RWPE2 (cell line): ENCODE results near the gene SLC25A21.
A peak's percentile ranks its signal among the peaks of the same experiment; 100 is the strongest.

Experiments used
- ATAC-seq: fragments of 200-7000 bp; cut with Tn5 transposase; 3 replicates; pipeline ENCODE4 v1.9.1; 2021; ENCODE audit warnings: low read depth
- DNase-seq: peaks from one replicate; pipeline ENCODE4 v3.0.0-alpha.2; 2020; ENCODE audit warnings: low spot score
- H3K27ac ChIP-seq: fragments of 450-650 bp; 2 replicates; pipeline ENCODE4 v1.5.1; 2017; ENCODE audit warnings: mild to moderate bottlenecking; ENCODE audit not compliant: poor library complexity, severe bottlenecking
- H3K27me3 ChIP-seq: fragments of 250-450 bp; sonication (Bioruptor Pico); 2 replicates; pipeline ENCODE4 v1.5.1; 2021; ENCODE audit warnings: mild to moderate bottlenecking, moderate library complexity; ENCODE audit not compliant: insufficient read depth, poor library complexity, severe bottlenecking
- H3K36me3 ChIP-seq: fragments of 250-450 bp; sonication (Bioruptor Pico); 2 replicates; pipeline ENCODE4 v1.5.1; 2020; ENCODE audit warnings: low read depth, mild to moderate bottlenecking, moderate library complexity
- H3K4me1 ChIP-seq: fragments of 250-450 bp; sonication (Bioruptor Pico); 2 replicates; pipeline ENCODE4 v1.5.1; 2021; ENCODE audit warnings: mild to moderate bottlenecking, moderate library complexity; ENCODE audit not compliant: insufficient read depth, poor library complexity, severe bottlenecking
- H3K4me3 ChIP-seq: fragments of 250-450 bp; sonication (Bioruptor Pico); 2 replicates; pipeline ENCODE4 v1.5.1; 2021; ENCODE audit warnings: mild to moderate bottlenecking, moderate library complexity; ENCODE audit not compliant: severe bottlenecking
- H3K9me3 ChIP-seq: fragments of 250-450 bp; sonication (Bioruptor Pico); 2 replicates; pipeline ENCODE4 v1.5.1; 2021; ENCODE audit warnings: mild to moderate bottlenecking, moderate library complexity; ENCODE audit not compliant: severe bottlenecking
- CTCF ChIP-seq: fragments of 450-650 bp; IDR thresholded peaks from one replicate; pipeline ENCODE4 v1.5.1; 2017; ENCODE audit warnings: mild to moderate bottlenecking, moderate library complexity; ENCODE audit not compliant: poor library complexity, severe bottlenecking

Gene SLC25A21

GRCh38 chr14:36805131-36805559, 367.3 kb downstream of the SLC25A21 start:
- no peak overlapping the region for H3K27ac ChIP-seq
- H3K27me3 ChIP-seq = no peaks in the 10 kb centered on the region
- H3K4me1 ChIP-seq = no peaks in the 10 kb centered on the region
- DNase-seq (no peak), ATAC-seq (no peak)
- H3K4me3 ChIP-seq = no peak overlapping the region
- no peaks in the 10 kb centered on the region for H3K9me3 ChIP-seq
- TF ChIP-seq CTCF = no peak
- H3K36me3 ChIP-seq = no peaks in the 10 kb centered on the region

GRCh38 chr14:36797634-36798033, 374.8 kb downstream of the SLC25A21 start:
- no peaks in the 10 kb centered on the region for H3K4me1 ChIP-seq
- no peak for ATAC-seq

GRCh38 chr14:36791402-36791801, 381.0 kb downstream of the SLC25A21 start:
- Histone ChIP-seq H3K36me3 (no peaks in the 10 kb centered on the region), H3K27ac (no peak overlapping the region), H3K4me3 (no peak overlapping the region), H3K4me1 (peaks cover 4% of the 10 kb centered on the region), H3K27me3 (no peaks in the 10 kb centered on the region), H3K9me3 (no peaks in the 10 kb centered on the region)
- no peak for DNase-seq
- no peak for TF ChIP-seq CTCF
- no peak for ATAC-seq

More at GRCh38 chr14:36797634-36798033, 374.8 kb downstream of the SLC25A21 start:
- Histone ChIP-seq H3K9me3 (no peaks in the 10 kb centered on the region), H3K36me3 (no peaks in the 10 kb centered on the region), H3K27me3 (no peaks in the 10 kb centered on the region), H3K27ac (no peak overlapping the region), H3K4me3 (no peak overlapping the region)
- no peak for TF ChIP-seq CTCF
- no peak for DNase-seq

GRCh38 chr14:36785511-36785910, 386.9 kb downstream of the SLC25A21 start:
- H3K4me1 ChIP-seq = no peaks in the 10 kb centered on the region
- no peaks in the 10 kb centered on the region for H3K36me3 ChIP-seq
- no peak for DNase-seq
- no peaks in the 10 kb centered on the region for H3K27me3 ChIP-seq
- no peak overlapping the region for H3K27ac ChIP-seq
- H3K9me3 ChIP-seq = peaks cover 2% of the 10 kb centered on the region
- TF ChIP-seq CTCF = no peak
- no peak for ATAC-seq
- no peak overlapping the region for H3K4me3 ChIP-seq

GRCh38 chr14:36784541-36784940, 387.9 kb downstream of the SLC25A21 start:
- Histone ChIP-seq H3K36me3 (no peaks in the 10 kb centered on the region), H3K9me3 (peaks cover 2% of the 10 kb centered on the region), H3K27ac (no peak overlapping the region), H3K4me1 (no peaks in the 10 kb centered on the region), H3K27me3 (no peaks in the 10 kb centered on the region), H3K4me3 (no peak overlapping the region)
- peak; percentile 62; the same call in 2 of the 3 replicates for ATAC-seq
- TF ChIP-seq CTCF = no peak
- DNase-seq = no peak
